ACHN (cell line): ENCODE measurements around the gene USP2.

Source experiments
- DNase-seq: peaks from one replicate; pipeline ENCODE4 v3.0.0-alpha.2; 2015
- in situ Hi-C: cut with HindIII; loops from 2 replicates; pipeline ENCODE4 v1.10.0; 2017; ENCODE audit warnings: low sequenced_read_pairs, low pct_ligation_motif_present, low pct_unique_long_range_greater_than_20kb

The USP2 gene

GRCh38 chr11:119381181-119381988 is at the start of gene USP2:
Gene USP2, minus strand, starts transcription at chr11:119381690. Its CDS starts 8,210 bp downstream, at chr11:119373480.
- DNase-seq, result peak; percentile 92
- in situ Hi-C loops, result no loop called here

DNA sequence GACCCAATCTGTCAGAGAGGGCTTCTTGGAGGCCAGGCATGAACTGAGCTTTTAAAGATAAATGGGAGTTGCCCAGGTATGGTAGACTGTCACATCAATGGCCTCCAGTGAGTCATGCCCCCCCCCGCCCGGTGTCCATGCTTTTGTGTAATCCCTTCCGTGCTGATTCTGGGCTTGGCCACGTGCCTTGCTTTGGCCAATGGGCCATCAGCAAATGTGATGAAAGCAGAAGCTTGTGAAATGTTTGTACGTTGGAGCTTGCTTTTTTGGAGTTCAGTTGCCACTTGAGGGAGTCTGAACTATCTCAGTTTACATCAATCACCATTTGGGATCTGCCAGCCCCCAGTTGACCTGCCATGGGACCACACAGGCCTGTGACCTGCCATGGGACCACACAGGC is 45.8 kb upstream of the USP2 start:
- in situ Hi-C loops, result no loop called here
- no peak for DNase-seq

DNA sequence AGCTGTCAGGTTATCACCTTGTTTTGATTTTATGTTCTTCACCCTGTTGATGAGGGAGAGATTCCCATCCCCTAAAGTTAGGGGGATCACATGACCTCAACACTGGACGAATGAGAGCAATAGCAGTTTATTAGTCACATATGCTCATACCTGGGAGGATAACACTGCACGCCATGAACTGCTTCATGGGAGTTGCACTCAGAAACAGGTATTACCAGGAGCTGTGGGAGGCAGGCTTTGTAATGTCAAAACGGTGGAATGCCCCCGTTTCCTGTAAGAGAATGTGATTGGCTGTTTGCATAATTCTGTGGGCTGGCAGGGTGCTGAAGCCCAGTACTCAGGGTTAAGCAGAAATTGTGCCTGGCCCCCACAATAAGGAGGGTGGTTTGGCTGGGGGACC is 44.7 kb upstream of the USP2 start:
- in situ Hi-C loops, result no loop called here
- DNase-seq, result no peak

GRCh38 chr11:119424775-119425174 is 43.3 kb upstream of the USP2 start:
- in situ Hi-C loops, result no loop called here
- no peak for DNase-seq

DNA sequence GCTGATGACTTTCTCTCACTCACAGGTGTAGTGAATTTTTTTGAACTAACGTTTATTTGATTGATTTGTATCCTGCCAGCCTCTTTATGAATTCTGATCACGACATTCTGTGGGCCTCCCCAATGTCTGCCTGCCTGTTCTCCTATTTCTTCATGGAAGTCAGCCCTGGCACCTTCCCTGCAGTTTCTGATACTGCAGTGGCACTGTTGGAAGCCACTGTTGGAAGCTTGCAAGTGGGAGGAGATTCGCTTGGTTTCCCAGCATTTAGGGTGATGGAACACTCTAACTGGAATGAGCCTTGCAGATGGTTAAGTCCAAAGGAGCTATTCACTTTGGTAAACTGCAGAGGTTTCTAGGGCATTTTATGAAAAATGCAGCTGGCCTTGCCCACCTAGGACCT is 42.8 kb upstream of the USP2 start:
- DNase-seq, result no peak
- in situ Hi-C loops, result no loop called here

GRCh38 chr11:119423509-119424254 is 42.2 kb upstream of the USP2 start:
- no peak for DNase-seq
- in situ Hi-C loops, result no loop called here

- in situ Hi-C loops, result no loop called here
- DNase-seq, result peak; percentile 57
These were observed 41.5 kb upstream of the USP2 start, which contains the start of gene THY1 for GRCh38 chr11:119422809-119423508. Gene THY1, minus strand, starts transcription at chr11:119423172. Its CDS starts 2,267 bp downstream, at chr11:119420905.

- in situ Hi-C loops, result no loop called here
These were observed 40.7 kb upstream of the USP2 start for GRCh38 chr11:119421941-119422808.

GRCh38 chr11:119421351-119421750 is 39.9 kb upstream of the USP2 start:
- in situ Hi-C loops, result no loop called here

More at GRCh38 chr11:119421941-119422808, 40.7 kb upstream of the USP2 start:
- DNase-seq, result peak; percentile 40

GRCh38 chr11:119420631-119421030 is 39.1 kb upstream of the USP2 start:
- in situ Hi-C loops, result no loop called here
- DNase-seq, result no peak

More at GRCh38 chr11:119421351-119421750, 39.9 kb upstream of the USP2 start:
- no peak for DNase-seq

DNA sequence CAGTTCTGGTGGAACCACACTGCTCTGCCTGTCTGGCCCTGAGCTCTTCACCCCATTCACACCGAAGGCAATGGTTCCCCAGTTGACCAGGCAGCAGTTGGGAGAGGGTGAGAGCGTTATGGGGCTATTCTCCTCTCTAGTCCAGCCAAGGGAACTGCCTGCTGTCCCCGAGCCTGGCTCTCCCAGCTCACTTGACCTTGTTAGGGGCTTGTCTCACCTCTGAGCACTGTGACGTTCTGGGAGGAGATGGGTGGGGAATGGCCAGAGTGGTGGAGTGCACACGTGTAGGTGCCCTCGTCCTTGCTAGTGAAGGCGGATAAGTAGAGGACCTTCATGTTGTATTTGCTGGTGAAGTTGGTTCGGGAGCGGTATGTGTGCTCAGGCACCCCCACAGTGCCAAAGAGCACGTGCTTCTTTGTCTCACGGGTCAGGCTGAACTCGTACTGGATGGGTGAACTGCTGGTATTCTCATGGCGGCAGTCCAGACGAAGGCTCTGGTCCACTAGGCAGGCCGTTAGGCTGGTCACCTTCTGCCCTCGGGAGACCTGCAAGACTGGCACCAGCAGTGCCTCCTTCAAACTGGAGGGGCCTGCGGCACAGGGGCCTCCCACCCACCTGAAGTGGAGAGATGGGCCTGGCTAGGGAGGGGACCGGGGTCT is 38.5 kb upstream of the USP2 start:
- in situ Hi-C loops, result no loop called here
- DNase-seq, result peak; percentile 90

DNA sequence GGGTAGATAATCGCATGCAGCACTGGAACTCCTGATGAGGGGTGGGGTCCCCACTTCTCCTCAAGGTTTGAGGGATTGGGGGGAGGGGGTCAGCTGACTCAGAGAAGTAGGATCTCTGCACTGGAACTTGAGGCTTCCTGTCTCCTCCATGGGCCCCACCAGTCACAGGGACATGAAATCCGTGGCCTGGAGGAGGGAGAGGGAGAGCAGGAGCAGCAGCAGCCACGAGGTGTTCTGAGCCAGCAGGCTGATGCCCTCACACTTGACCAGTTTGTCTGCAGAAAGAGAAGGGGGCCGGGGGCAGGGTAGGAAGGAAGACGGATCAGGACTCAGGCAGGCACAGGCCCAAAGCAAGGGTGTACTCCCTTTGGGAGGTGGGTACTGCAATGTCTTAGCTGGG is 37.8 kb upstream of the USP2 start:
- in situ Hi-C loops, result no loop called here
- no peak for DNase-seq

DNA sequence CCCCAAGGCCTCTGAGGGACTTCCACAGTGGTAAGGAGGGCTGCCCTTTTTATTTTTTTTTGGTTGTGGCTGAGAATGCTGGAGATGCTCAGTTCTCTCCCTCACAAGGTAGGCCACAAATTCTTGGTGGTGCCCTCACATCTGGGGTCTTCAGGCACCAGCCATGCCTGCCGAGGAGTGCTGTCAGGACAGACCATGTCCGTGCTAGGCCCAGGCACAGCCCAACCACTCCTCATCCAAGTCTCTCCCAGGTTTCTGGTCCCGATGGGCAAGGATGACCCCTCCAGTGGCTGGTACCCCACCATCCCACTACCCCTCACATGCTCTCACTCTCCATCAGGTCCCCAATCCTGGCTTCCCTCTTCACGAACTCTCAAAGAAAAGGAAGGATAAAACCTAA is 37.3 kb upstream of the USP2 start:
- no peak for DNase-seq
- in situ Hi-C loops, result no loop called here

DNA sequence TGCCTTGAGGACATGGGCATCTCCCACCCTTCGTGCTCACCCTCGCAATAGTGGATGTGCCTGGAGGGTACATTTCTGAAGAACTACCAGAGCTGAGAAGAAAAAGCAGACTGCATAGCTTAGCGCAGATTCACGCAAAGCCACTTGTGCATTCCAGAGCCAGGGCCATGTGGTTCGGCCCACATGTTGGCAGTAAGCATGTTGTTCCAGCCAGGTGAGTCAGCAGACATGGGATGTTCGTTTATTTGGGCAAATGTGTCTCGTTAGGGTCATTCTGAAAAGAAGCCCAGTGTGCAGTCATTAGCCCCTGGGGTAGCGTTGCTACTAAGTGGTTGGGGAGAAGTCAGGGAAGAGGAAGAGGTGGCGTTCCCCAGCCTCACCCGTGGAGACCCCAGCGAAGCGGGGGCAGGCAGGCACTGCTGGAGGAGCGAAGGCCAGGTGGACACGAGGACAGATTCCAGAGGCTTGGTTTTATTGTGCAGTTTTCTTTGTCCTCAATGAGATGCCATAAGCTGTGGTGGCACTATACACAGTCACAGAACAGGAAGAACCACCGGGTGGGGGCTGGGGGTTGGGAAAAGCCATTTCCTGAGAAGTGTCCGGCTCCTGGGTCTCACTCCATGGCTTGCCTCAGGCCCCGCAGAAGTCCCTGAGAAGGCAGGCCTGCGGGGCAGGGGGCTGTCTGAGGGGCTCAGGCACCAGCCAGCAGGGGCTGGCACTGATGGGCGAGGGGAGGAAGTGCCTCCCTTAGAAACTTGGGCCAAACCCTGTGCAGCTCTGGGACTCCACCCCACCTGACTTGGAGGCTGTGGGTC is 36.4 kb upstream of the USP2 start:
- in situ Hi-C loops, result no loop called here
- peak; percentile 59 for DNase-seq

GRCh38 chr11:119416606-119417580 is 35.4 kb upstream of the USP2 start:
- in situ Hi-C loops, result no loop called here
- DNase-seq, result peak; percentile 19

- no peak for DNase-seq
- in situ Hi-C loops, result no loop called here
These were observed 34.5 kb upstream of the USP2 start for GRCh38 chr11:119415966-119416365.
